ENCODE data around the gene MFGE8.

Gene MFGE8

DNA sequence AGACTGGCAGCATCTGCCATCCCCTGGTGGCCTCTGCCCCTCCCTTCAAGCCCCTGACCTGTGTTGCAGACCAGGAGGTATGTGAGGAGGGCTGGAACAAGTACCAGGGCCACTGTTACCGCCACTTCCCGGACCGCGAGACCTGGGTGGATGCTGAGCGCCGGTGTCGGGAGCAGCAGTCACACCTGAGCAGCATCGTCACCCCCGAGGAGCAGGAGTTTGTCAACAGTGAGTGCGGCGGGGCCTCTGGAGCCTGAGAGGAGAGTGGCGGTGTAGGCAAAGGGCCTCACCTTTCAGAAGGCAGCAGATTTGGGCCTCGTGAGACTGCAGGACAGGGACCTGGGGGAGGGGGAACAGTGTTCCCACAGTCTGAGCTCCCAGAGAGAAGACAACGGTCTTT lies 41.9 kb downstream of the MFGE8 start:
- ChIA-PET POLR2A (no interaction called here), CTCF (interaction anchor here (0.7 to 1.5 kb wide), 2 partner anchors 8 to 38 kb away, joined by 3 to 8 read pairs; no protein-coding TSS in a partner anchor)
- TF ChIP-seq FOXK2 (IDR thresholded peaks at IDR 0.05) (no peak), ARNT (IDR thresholded peaks at IDR 0.05) (no peak), NFRKB (IDR thresholded peaks at IDR 0.05) (no peak), TARDBP (IDR thresholded peaks at IDR 0.05) (no peak), CTBP1 (IDR thresholded peaks at IDR 0.05; ENCODE audit: borderline replicate concordance) (no peak), FOXM1 (IDR thresholded peaks at IDR 0.05; ENCODE audit: borderline replicate concordance) (no peak), HDGF (IDR thresholded peaks at IDR 0.05; ENCODE audit: borderline replicate concordance) (no peak), L3MBTL2 (conservative IDR thresholded peaks at IDR 0.05) (no peak), ELF4 (IDR thresholded peaks at IDR 0.05) (no peak), LEF1 (IDR thresholded peaks at IDR 0.05; ENCODE audit: borderline replicate concordance) (no peak), SUZ12 (IDR thresholded peaks at IDR 0.05) (no peak), BHLHE40 (IDR thresholded peaks at IDR 0.05; ENCODE audit: borderline replicate concordance) (no peak), FOXA1 (IDR thresholded peaks at IDR 0.05) (no peak), SP1 (IDR thresholded peaks at IDR 0.05) (no peak), ZNF384 (IDR thresholded peaks at IDR 0.05) (no peak)
- TF ChIP-seq, protein P1, sequence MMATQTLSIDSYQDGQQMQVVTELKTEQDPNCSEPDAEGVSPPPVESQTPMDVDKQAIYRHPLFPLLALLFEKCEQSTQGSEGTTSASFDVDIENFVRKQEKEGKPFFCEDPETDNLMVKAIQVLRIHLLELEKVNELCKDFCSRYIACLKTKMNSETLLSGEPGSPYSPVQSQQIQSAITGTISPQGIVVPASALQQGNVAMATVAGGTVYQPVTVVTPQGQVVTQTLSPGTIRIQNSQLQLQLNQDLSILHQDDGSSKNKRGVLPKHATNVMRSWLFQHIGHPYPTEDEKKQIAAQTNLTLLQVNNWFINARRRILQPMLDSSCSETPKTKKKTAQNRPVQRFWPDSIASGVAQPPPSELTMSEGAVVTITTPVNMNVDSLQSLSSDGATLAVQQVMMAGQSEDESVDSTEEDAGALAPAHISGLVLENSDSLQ (IDR thresholded peaks at IDR 0.05), result no peak
- DNase-seq (ENCODE audit: extremely low spot score), result no peak

DNA sequence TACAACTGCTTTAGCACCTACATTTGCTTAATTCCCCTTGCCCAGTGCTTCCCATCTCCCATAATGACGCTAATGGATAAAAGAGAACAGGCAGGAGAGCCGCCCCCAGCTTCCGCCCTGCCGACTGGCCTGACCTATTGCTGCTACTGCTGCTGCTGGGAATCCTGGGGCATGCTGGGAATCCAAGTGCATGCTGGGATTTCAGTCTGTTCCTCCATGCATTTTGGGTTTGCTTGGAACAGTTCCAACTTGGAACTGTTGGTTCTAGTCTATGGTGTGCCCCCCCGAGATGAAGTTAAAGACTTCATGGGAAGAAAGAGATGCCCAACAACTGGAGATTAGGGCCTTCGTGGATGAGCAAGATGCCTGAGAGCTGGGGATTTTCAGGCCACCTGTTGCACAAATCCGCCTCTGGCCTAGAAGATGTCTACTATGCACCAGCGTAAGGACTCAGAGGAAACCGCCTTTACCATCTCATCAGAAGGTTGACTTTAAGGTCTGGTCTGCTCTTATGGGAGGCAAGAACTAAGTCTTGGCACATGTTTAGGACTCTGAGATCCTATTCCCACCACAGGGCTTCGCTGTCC lies 46.8 kb downstream of the MFGE8 start:
- ChIA-PET CTCF (no interaction called here), POLR2A (no interaction called here)
- TF ChIP-seq HDGF (IDR thresholded peaks at IDR 0.05; ENCODE audit: borderline replicate concordance), result no peak
- TF ChIP-seq FOXK2 (IDR thresholded peaks at IDR 0.05), result no peak
- no peak for TF ChIP-seq CTBP1 (IDR thresholded peaks at IDR 0.05; ENCODE audit: borderline replicate concordance)
- no peak for TF ChIP-seq ARNT (IDR thresholded peaks at IDR 0.05)
- TF ChIP-seq ZNF384 (IDR thresholded peaks at IDR 0.05), result no peak
- TF ChIP-seq FOXA1 (IDR thresholded peaks at IDR 0.05), result no peak
- TF ChIP-seq, protein P1 (IDR thresholded peaks at IDR 0.05), result no peak
- TF ChIP-seq L3MBTL2 (conservative IDR thresholded peaks at IDR 0.05), result no peak
- TF ChIP-seq FOXM1 (IDR thresholded peaks at IDR 0.05; ENCODE audit: borderline replicate concordance), result no peak
- TF ChIP-seq NFRKB (IDR thresholded peaks at IDR 0.05), result no peak
- TF ChIP-seq LEF1 (IDR thresholded peaks at IDR 0.05; ENCODE audit: borderline replicate concordance), result no peak
- TF ChIP-seq BHLHE40 (IDR thresholded peaks at IDR 0.05; ENCODE audit: borderline replicate concordance), result no peak
- TF ChIP-seq SUZ12 (IDR thresholded peaks at IDR 0.05), result no peak
- no peak for TF ChIP-seq SP1 (IDR thresholded peaks at IDR 0.05)
- no peak for TF ChIP-seq TARDBP (IDR thresholded peaks at IDR 0.05)
- no peak for TF ChIP-seq ELF4 (IDR thresholded peaks at IDR 0.05)
- no peak for DNase-seq (ENCODE audit: extremely low spot score)

DNA sequence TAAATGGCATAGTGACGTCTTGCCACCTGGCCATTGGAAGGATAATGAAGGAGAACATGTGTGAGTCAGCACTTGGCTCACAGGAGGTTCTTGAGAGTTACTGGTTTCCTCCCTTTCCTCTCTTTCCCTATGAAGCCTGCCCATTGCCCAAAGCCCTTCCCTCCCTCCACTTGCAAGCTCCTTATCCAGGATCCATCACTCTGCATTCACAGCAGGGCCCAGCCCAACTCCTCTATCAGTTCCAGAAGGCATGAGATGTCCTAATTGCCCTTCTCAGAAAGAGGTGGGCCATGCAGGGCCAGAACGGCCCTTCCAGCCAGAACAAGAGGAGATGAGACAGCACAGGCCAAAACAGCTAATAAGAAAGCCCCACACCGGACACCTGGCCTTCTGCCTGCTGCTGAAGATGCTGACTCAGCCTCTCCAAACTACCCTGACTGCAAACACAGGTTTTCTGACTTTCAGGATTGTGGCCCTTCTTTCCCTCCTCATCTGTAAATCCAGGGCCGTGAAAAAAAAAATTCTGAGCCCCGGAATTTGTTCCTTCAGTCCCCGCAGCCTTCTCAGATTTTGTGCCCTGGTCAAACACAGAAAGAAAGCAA lies 47.6 kb downstream of the MFGE8 start:
- ChIA-PET POLR2A (no interaction called here), CTCF (no interaction called here)
- no peak for DNase-seq (ENCODE audit: extremely low spot score)
- no peak for TF ChIP-seq L3MBTL2 (conservative IDR thresholded peaks at IDR 0.05)
- no peak for TF ChIP-seq CTBP1 (IDR thresholded peaks at IDR 0.05; ENCODE audit: borderline replicate concordance)
- no peak for TF ChIP-seq TARDBP (IDR thresholded peaks at IDR 0.05)
- no peak for TF ChIP-seq ELF4 (IDR thresholded peaks at IDR 0.05)
- TF ChIP-seq FOXK2 (IDR thresholded peaks at IDR 0.05), result no peak
- TF ChIP-seq, protein P1 (IDR thresholded peaks at IDR 0.05), result no peak
- TF ChIP-seq ARNT (IDR thresholded peaks at IDR 0.05), result no peak
- no peak for TF ChIP-seq FOXM1 (IDR thresholded peaks at IDR 0.05; ENCODE audit: borderline replicate concordance)
- no peak for TF ChIP-seq SP1 (IDR thresholded peaks at IDR 0.05)
- no peak for TF ChIP-seq BHLHE40 (IDR thresholded peaks at IDR 0.05; ENCODE audit: borderline replicate concordance)
- TF ChIP-seq NFRKB (IDR thresholded peaks at IDR 0.05), result no peak
- TF ChIP-seq ZNF384 (IDR thresholded peaks at IDR 0.05), result no peak
- TF ChIP-seq FOXA1 (IDR thresholded peaks at IDR 0.05), result no peak
- TF ChIP-seq LEF1 (IDR thresholded peaks at IDR 0.05; ENCODE audit: borderline replicate concordance), result no peak
- no peak for TF ChIP-seq SUZ12 (IDR thresholded peaks at IDR 0.05)
- no peak for TF ChIP-seq HDGF (IDR thresholded peaks at IDR 0.05; ENCODE audit: borderline replicate concordance)

DNA sequence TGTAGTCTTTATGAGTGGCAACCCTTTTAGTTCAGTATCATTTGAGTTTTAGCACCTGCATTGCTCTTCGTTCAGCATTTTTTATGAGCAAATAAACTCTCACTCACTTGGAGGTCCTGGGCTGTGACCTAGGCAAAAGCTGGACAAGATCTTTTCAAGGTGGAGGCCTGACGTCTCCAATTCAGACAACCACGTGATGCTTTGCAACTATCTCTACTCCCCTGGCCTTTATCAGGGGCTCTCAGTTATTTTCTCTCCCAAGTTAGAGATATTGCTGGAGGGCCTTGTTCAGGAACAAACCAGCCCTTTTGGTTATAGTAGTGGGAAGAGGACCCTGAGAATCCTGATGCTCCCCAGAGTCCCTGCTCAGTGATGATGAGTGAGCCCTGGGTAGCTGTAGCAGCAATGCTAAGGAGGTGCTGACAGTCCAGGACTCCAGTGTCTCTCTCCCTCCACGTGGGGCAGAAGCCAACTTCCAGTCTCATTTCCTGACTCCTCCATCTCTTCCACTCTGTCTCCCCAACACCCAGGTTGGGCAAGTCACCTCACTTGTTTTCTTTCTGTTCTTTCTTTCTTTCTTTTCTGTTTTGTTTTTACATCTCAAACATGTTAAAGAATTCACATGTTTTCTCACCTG lies 48.2 kb downstream of the MFGE8 start:
- CTCF ChIA-PET, result no interaction called here
- POLR2A ChIA-PET, result no interaction called here

More for the DNA sequence above, 48.2 kb downstream of the MFGE8 start:
- TF ChIP-seq SUZ12 (IDR thresholded peaks at IDR 0.05) (no peak), FOXK2 (IDR thresholded peaks at IDR 0.05) (no peak), HDGF (IDR thresholded peaks at IDR 0.05; ENCODE audit: borderline replicate concordance) (no peak), L3MBTL2 (conservative IDR thresholded peaks at IDR 0.05) (no peak), ELF4 (IDR thresholded peaks at IDR 0.05) (no peak), LEF1 (IDR thresholded peaks at IDR 0.05; ENCODE audit: borderline replicate concordance) (no peak), SP1 (IDR thresholded peaks at IDR 0.05) (no peak)
- TF ChIP-seq, protein P1 (IDR thresholded peaks at IDR 0.05), result no peak
- no peak for DNase-seq (ENCODE audit: extremely low spot score)
